GM12892 (cell line): ENCODE data around the gene C3orf20.
A peak's percentile ranks its signal among the peaks of the same experiment; 100 is the strongest.
"Not testable (repeated sequence)": the region's sequence is repeated elsewhere in the genome, so short reads cannot be mapped to it uniquely, and the experiment has no call there.

Experiments
- DNase-seq: peaks from one replicate; pipeline ENCODE4 v3.0.0; 2011; ENCODE audit not compliant: insufficient read length
- FAIRE-seq: peaks from 2 replicates; lab custom pipeline; 2011; peaks lifted over from hg19 to GRCh38; lab: Jason Lieb, UNC
- POLR2A ChIP-seq: IDR thresholded peaks from 2 replicates; pipeline ENCODE4 v1.6.1; 2011; ENCODE audit warnings: low read depth, low read length, control low read depth
- POLR2AphosphoS5 ChIP-seq: IDR thresholded peaks from 2 replicates; pipeline ENCODE4 v1.6.1; 2011; ENCODE audit warnings: low read depth, low read length, control low read depth
- TAF1 ChIP-seq: IDR thresholded peaks from 2 replicates; pipeline ENCODE4 v1.6.1; 2011; ENCODE audit warnings: low read depth, mild to moderate bottlenecking, control low read depth, low read length, borderline replicate concordance

Gene C3orf20

DNA sequence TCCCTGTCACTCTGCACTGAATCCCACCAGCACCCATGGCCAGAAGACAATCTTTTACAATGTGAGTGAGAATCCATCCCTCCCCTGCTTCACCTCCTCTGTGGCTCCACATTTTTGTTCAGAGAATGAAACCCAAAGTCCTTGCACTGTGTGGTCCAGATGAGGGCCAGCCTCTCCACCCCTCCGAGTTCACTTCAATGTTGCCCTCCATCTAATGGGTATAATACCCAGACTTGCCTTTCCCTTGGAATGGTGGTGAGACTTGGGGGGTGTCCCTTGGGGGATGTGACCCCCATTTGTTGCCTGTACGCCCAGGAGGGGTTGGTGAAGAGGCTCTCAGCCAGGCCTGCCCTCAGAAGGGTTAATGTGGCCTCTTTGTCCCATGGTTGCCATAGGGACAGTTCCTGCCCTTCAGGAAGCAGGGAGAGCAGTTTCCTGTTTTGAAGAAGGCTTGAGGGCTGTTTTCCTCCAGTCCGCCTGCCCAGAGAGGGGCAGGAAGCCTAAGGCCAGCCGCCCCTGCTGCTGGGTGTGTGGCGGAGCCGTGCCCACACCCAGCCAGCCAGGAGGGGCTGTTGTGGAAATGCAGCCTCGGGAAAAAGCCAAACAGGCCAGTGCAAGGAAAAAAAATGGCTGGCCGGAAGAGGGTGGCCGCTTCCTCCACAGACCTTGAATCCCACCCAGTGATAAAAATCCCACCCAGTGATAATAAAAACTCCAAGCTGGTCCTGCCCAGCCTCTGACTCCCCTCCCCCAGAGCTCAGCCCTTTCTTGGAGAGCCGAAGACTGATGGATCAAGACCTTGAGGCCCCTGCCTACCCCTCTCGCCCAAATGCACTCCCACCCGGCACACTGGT, 129.3 kb downstream of the C3orf20 start:
- no peak for DNase-seq
- FAIRE-seq: no peak
- no peak for TF ChIP-seq POLR2A
- TF ChIP-seq TAF1: no peak
- no peak for TF ChIP-seq POLR2AphosphoS5

DNA sequence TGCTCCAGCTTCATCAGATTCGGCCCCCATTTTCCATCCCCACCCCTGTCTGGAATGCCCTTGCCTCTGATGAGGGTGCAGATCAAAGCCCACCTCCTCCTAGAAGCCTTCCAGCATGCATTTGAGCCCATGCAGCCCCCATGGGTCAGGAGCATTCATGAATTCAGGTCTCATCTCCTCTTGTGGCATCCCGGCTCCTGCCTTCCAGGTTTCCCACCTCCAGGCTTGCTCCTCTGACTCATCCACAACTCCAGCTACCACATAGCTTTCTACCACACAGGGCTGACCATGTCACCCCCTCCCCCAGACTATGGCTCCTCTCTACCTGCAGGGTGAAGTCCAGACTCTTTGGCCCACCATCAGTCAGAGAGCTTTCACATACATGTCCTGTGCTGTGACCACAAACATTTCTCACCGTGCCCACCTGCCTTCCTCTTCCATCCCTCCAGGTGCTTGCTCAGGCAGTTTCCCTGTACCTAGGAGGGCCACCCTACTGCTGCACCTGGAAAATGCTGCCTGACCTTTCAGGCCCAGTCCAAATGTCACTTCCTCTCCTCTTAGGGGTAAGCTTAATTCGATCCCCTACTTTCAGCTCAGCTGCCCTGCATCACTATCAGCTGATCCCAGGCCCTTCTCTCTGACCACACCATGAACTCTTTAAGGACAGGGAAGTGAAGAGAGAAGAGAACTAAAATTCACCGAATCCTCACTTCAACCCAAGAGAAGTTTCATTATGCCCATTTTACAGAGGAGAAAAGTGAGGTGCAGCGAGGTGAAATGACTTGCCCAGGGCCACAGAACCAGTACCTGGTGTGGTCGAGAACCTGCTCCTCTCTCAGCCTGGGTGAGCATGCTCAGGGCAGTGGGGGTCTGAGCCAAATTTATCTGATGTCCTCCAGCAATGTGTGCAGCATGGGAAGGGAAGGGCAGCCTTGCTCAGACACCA, 130.2 kb downstream of the C3orf20 start:
- DNase-seq (no peak), FAIRE-seq (no peak)
- no peak for TF ChIP-seq POLR2A
- TF ChIP-seq POLR2AphosphoS5: no peak
- TF ChIP-seq TAF1: no peak

- DNase-seq (no peak), FAIRE-seq (no peak)
- TF ChIP-seq POLR2AphosphoS5 (no peak), POLR2A (no peak), TAF1 (no peak)
Observed at GRCh38 chr3:14805961-14806537, 131.1 kb downstream of the C3orf20 start.

GRCh38 chr3:14806641-14807263, 131.8 kb downstream of the C3orf20 start:
- FAIRE-seq (peak; percentile 14), DNase-seq (no peak)
- no peak for TF ChIP-seq TAF1
- TF ChIP-seq POLR2AphosphoS5: no peak
- no peak for TF ChIP-seq POLR2A

DNA sequence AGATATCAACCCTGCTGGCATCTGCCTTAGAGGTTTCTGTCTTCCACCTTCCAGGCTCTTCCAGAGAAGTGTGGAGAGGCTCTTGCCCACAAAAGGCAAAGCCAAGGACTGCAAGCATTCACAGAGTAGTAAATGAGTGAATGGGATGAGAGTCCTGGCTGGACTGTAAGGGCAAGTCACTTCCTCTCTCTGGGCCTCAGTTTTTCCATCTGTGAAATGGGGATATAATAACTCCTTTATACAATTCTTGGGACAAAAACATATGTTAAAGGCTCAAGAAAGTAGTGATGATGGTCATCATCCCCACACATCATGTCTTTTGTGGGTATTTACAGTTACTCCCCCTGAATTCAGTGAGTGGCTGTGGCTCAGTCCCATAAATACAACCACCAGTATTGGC, 133.1 kb downstream of the C3orf20 start:
- FAIRE-seq (no peak), DNase-seq (no peak)
- TF ChIP-seq TAF1 (no peak), POLR2AphosphoS5 (no peak), POLR2A (no peak)

- FAIRE-seq: no peak
- no peak for TF ChIP-seq POLR2AphosphoS5
- TF ChIP-seq TAF1: no peak
- TF ChIP-seq POLR2A: no peak
- no peak for DNase-seq
Observed at GRCh38 chr3:14808502-14809266, 133.7 kb downstream of the C3orf20 start.

- not testable (repeated sequence) for FAIRE-seq
Observed at GRCh38 chr3:14809611-14810010, 134.7 kb downstream of the C3orf20 start.

GRCh38 chr3:14810070-14810791, 135.3 kb downstream of the C3orf20 start:
- no peak for DNase-seq
- no peak for FAIRE-seq
- TF ChIP-seq POLR2A: no peak
- TF ChIP-seq POLR2AphosphoS5: no peak
- TF ChIP-seq TAF1: no peak

More at GRCh38 chr3:14809611-14810010, 134.7 kb downstream of the C3orf20 start:
- not testable (repeated sequence) for DNase-seq

DNA sequence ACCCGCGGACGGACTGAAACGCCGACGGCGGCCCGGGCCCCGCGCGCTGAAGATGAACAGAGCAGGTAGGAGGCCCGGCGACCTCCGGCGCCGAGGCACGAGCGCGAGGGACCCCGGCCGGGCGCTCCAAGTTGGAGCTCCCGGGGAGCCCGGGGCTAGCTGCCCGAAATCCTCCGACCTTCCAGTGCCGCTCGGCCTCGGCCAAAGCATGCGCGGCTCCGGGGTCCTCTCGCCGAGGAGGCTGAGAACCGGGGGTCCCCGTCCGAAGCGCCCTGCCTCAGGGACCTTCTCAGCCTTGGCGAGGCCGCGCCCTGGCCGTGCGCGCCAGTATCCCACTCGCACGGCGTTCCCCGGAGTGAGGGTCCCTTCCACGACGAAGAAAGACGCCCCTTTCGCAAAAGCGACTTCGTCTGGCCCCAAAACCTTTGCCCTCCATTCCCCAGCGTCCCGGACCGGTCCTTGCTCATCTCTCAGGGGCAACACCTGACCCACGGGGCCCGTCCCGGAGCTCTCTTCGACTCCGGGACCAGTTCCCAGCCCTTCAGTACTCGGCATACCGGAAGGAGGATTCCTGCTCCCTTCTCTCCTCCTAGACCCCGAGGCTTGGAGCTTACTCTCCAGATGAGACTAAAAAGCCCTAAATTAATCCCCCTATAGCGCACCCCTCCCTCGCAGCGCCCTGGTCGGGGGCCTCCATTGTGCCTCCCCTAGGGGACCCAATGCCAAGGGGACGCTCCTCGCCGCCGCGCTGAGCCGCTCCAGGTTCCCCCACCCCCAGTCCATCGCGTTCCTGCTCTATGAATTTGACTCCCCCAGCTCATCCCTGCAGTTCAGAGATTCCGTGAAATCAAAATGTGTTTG, 136.1 kb downstream of the C3orf20 start:
- no peak for TF ChIP-seq TAF1
- TF ChIP-seq POLR2AphosphoS5: no peak
- no peak for TF ChIP-seq POLR2A
- DNase-seq (no peak), FAIRE-seq (no peak)
